ENCODE data around the gene MAT2B. TPM values are rescaled to one million over a fixed set of nuclear protein-coding genes. Genes with fewer than 3 reads are reported as not detected.
A peak's percentile ranks its signal among the peaks of the same experiment; 100 is the strongest.

Gene MAT2B
- total and polyA plus RNA-seq, 4 donors: 34.5 to 69.7 (median 52.6) TPM

- H3K27ac ChIP-seq (ENCODE audit: low read depth in 1 of 2, low read length in 1 of 2): peak overlapping the region in 1 of 2 donors; percentile 91
- H3K36me3 ChIP-seq (ENCODE audit: control insufficient read depth in 4 of 4, insufficient read depth in 4 of 4, low read length in 4 of 4): peaks cover 0 to 13% (median 6%) of the 10 kb centered on the region in 4 donors
- TF ChIP-seq CTCF (IDR thresholded peaks at IDR 0.05; ENCODE audit: control extremely low read depth, extremely low read depth): no peak
- ATAC-seq (ENCODE audit: insufficient read depth, low FRiP score) (no peak), DNase-seq (peak in 2 of 3 donors; percentile 20 to 49)
- no peaks in the 10 kb centered on the region for H3K27me3 ChIP-seq (ENCODE audit: control insufficient read depth in 3 of 3, insufficient read depth in 3 of 3, low read length in 2 of 3)
- H3K9me3 ChIP-seq (ENCODE audit: control insufficient read depth in 4 of 4, insufficient read depth in 3 of 4, low read length in 3 of 4): no peaks in the 10 kb centered on the region
- H3K4me1 ChIP-seq (ENCODE audit: control insufficient read depth in 5 of 5, insufficient read depth in 5 of 5, low read length in 5 of 5): peaks cover 0 to 14% (median 2%) of the 10 kb centered on the region in 5 donors
- H3K9ac ChIP-seq (ENCODE audit: insufficient read depth in 1 of 2, low read length in 2 of 2): peak overlapping the region; percentile 85 to 99
- peak overlapping the region; percentile 51 for H3K4me3 ChIP-seq
- 40 to 43% methylated on average over 6 of the region's 6 CpGs for WGBS, 2 donors
These were observed 46.5 kb upstream of the MAT2B start for GRCh38 chr5:163458778-163459385.

GRCh38 chr5:163459462-163459818 lies 46.0 kb upstream of the MAT2B start:
- ATAC-seq (ENCODE audit: insufficient read depth, low FRiP score) (no peak), DNase-seq (no peak)
- H3K4me1 ChIP-seq (ENCODE audit: control insufficient read depth in 5 of 5, insufficient read depth in 5 of 5, low read length in 5 of 5): peaks cover 0 to 14% (median 2%) of the 10 kb centered on the region in 5 donors
- TF ChIP-seq CTCF (IDR thresholded peaks at IDR 0.05; ENCODE audit: control extremely low read depth, extremely low read depth): no peak
- H3K36me3 ChIP-seq (ENCODE audit: control insufficient read depth in 4 of 4, insufficient read depth in 4 of 4, low read length in 4 of 4): peaks cover 0 to 12% (median 6%) of the 10 kb centered on the region in 4 donors
- H3K27me3 ChIP-seq (ENCODE audit: control insufficient read depth in 3 of 3, insufficient read depth in 3 of 3, low read length in 2 of 3): no peaks in the 10 kb centered on the region
- H3K4me3 ChIP-seq: peak overlapping the region; percentile 51
- H3K27ac ChIP-seq (ENCODE audit: low read depth in 1 of 2, low read length in 1 of 2): peak overlapping the region; percentile 91 to 99
- H3K9ac ChIP-seq (ENCODE audit: insufficient read depth in 1 of 2, low read length in 2 of 2): peak overlapping the region; percentile 85 to 99
- WGBS, 2 donors: 0% methylated on average over 12 of the region's 12 CpGs
- no peaks in the 10 kb centered on the region for H3K9me3 ChIP-seq (ENCODE audit: control insufficient read depth in 4 of 4, insufficient read depth in 3 of 4, low read length in 3 of 4)

GRCh38 chr5:163459819-163460561 lies 45.4 kb upstream of the MAT2B start, which contains the start of gene NUDCD2:
Gene NUDCD2 (minus strand): TSS chr5:163460102. CDS start chr5:163460050, 52 bp downstream.
- Histone ChIP-seq H3K4me1 (ENCODE audit: control insufficient read depth in 5 of 5, insufficient read depth in 5 of 5, low read length in 5 of 5) (peaks cover 0 to 14% (median 2%) of the 10 kb centered on the region in 5 donors), H3K9me3 (ENCODE audit: control insufficient read depth in 4 of 4, insufficient read depth in 3 of 4, low read length in 3 of 4) (no peaks in the 10 kb centered on the region), H3K27me3 (ENCODE audit: control insufficient read depth in 3 of 3, insufficient read depth in 3 of 3, low read length in 2 of 3) (no peaks in the 10 kb centered on the region), H3K36me3 (ENCODE audit: control insufficient read depth in 4 of 4, insufficient read depth in 4 of 4, low read length in 4 of 4) (peaks cover 0 to 12% (median 5%) of the 10 kb centered on the region in 4 donors), H3K4me3 (peak within 1 kb of the TSS; percentile 65), H3K27ac (ENCODE audit: low read depth in 1 of 2, low read length in 1 of 2) (peak within 1 kb of the TSS; percentile 91 to 99), H3K9ac (ENCODE audit: insufficient read depth in 1 of 2, low read length in 2 of 2) (peak within 1 kb of the TSS; percentile 85 to 99)
- peak; percentile 93 for ATAC-seq (ENCODE audit: insufficient read depth, low FRiP score)
- no peak for TF ChIP-seq CTCF (IDR thresholded peaks at IDR 0.05; ENCODE audit: control extremely low read depth, extremely low read depth)
- DNase-seq: peak; percentile 98 to 99 (median 99)
- WGBS, 2 donors: 0% methylated on average over 59 of the region's 59 CpGs

Measured in lung (tissue), 12 donors.